Fibroblast of the conjunctiva (primary cell): Measurements from ENCODE around the gene MICALL2.

ENCODE experiments used
- DNase-seq: peaks from one replicate; pipeline ENCODE4 v3.0.0-alpha.2; 2010; ENCODE audit warnings: low read depth

The MICALL2 gene

DNA sequence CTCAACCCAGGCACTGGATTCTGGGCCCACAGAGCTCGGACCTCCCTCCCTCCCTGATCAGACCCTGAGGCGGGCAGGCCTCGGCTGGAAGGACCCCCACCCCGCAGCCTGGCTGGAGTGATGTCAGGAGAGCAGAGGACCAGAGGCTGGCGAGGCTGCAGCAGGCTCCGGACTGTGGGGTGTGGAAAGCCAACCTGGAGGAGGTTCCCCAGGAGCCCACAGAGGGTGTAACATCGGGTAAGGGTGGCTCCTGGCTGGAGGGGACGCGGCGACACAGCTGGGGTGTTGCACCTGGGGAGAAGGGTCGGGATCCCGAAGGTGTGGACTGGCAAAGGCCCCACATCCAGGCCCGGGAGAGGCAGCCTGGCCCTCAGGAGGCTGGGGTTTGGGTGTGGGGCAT lies 8.9 kb upstream of the MICALL2 start:
- no peak for DNase-seq

DNA sequence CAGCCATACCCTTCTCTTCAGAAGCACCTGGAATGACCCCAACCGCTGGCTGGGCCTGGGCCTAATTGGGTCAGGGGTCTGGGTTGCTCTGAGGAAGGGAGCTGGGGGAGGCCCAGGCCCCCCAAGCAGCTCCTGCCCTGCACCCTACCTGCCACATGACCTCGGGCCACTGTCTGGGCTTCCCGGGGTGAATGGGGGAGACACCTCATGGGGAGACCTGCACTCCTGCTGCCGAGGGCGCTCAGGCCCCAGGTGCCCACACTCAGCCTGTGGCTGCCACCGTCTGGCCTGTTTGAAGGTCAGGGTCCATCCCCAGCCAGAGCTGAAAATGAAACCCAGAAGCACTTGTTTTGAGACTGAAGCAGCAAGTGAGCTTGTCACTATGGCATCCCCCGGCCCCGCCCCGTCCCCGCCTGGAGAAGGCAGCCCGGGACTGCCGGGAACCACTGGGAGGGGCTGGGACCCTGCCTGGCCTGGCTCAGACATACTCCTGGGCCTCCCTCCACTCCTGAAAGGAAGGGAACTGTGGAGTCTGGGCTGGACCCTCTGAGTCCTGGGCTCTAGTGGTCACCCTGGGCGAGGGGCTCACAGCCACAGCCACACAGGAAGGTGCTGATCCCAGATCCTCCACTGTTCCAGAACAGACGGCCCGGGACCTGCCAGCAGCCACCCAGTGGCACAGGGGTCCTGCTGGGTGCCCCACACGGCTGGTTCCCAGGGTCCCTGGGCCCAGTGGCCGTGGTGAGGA lies 7.4 kb upstream of the MICALL2 start:
- peak; percentile 45 for DNase-seq

GRCh38 chr7:1464694-1465093 lies 5.4 kb upstream of the MICALL2 start:
- no peak for DNase-seq

DNA sequence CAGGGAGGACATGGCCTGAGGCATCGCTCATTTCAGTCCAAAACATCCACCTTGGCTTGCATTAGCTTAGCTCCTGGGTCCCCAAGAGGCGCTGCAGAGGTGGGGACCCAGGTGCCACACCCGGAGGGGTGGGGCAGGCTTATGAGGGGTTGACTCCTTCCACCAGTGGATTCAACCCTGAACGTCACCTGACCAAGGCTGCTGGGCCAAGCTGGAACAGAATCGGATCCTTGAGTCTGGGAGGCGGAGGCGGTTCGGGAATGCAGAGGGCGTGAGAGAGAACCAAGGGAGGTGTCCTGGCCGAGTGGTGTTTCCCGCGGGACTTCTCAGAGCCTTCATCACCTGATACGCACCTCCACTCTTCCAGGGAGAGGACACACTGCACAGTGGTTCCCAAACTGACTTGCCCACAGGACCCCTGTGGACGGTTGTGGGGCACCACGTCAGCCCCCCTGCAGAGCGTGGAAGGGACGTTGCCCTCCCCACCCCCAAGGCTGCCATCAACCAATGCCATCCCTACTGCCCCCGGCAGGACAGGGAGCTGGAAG lies 4.5 kb upstream of the MICALL2 start:
- DNase-seq, result no peak

DNA sequence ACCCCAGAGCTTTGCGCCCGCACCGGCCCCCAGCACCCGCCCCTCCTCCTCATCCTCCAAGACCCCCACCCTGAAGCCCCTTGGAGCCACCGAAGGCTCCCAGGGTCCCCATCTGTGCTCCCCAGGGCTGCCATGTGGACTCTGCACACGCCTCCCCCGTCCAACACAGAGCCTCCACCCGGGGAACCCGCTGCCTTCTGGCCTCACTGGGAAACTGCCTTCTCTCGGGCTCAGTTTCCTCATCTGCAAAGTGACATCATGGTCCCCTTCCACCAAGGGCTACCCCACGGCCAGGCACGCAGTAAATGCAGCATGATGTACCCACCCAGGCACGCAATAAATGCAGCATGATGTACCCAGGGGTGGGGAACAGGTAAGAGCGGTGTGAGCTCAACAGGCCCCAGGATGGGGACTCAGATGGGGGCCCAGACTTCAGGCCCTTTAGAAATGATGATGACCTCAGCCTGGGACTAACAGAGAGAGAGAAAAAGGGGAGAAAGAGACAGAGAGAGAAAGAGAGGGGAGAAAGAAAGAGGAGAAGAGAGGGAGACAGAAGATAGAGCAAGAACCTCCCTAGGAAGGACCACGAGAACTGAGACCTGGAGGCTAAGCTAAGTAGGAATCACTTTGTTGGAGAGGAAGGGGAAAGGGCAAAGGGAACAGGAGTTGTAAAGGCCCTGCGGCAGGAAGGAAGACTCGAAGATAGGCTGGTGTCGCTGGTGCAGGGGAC lies 2.5 kb upstream of the MICALL2 start:
- DNase-seq, result no peak

- no peak for DNase-seq
These were observed 1.8 kb upstream of the MICALL2 start for GRCh38 chr7:1460821-1461645.

GRCh38 chr7:1459920-1460820 lies 900 bp upstream of the MICALL2 start:
- DNase-seq, result no peak

GRCh38 chr7:1459512-1459892 lies 232 bp upstream of the MICALL2 start:
- DNase-seq, result peak; percentile 98

- DNase-seq, result no peak
These were observed 1.2 kb downstream of the MICALL2 start for GRCh38 chr7:1457949-1458682.

DNA sequence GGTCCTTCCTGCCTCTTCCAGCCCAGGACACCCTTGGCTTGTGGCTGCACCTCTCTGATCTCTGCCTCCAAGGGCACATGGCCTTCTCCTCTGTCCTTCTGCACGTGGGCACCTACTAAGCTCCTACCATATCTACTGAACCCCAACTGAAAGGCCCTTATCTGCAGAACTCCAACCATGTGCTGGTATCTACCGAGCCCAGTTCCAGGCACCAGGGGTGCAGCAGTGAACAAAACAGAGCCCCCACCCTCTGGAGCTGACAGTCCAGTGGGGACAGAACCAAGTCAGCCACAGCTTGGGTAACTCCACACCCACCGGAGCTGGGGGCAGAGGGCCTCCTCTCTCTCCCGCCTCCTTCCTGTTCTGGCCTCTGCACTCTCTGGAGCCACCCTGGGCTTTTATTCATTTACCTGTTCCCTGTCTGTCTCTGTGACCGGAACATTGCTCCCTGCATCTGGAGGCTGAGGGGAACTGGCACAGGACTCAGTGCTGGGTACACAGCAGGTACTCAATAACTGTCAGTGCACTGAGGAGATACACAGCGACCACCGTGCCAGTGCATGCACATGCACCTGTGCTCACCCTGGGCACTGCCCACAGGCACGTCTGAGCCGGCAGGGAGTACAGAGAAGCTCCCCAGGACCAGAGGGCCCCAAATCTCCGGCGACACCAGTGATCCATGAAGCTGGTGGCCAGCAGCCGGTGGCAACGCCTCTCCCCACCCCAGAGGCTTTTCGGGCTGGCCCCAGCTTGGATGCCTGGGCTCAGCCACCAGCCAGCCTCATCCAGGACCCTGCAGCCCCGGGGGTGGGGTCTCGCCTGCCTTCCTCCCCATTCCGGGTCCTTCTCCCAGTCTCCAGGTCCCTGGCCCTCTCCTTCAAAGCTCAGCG lies 2.0 kb downstream of the MICALL2 start:
- no peak for DNase-seq

DNA sequence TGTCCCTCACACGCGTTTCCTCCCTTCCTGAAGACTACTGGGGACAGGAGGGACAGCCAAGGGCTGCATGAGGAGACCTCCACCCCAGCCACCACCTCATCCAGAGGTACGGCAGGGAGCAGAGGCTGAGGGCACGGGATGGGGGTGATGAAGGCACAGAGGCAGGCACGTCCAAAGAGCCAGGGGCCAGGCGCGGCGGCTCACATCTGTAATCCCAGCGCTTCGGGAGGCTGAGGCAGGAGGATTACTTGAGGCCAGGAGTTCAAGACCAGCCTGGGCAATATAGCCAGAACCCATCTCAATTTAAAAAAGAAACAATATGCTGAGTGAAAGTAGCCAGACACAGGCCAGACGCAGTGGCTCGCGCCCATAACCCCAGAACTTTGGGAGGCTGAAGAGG lies 3.3 kb downstream of the MICALL2 start:
- no peak for DNase-seq

DNA sequence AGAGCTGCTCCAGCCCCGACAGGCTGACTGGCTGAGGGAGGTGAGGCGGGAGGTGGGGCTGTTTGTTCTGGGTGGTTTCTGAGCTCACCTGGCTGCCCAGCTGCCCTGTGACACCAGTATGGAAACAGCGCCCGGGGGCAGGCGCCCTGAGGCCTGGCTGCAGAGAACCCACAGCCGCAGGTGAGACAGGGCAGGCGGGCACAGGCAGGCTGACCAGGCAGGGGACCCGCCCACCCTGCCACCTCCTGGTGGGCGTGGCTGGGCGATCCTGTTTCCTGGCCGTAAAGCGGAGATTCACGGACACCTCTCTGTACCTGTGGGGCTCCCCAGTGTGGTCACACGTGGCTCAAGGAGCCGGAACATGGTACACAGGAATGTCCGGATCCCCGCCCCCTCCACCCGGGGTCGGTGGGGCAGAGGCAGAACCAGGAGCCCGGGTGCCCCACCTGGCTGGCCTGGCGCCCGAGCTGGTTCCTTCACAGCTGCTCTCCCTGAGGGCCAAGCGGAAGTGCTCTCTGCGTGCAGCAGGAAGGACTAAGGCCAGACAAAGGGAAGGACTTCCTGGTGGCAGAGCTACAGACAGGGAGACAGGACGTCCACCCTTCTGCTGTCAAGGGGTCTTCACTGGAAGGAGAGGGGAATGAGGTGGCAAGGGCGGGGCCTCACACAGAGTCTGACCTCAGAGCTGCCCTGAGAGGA lies 3.9 kb downstream of the MICALL2 start:
- DNase-seq, result no peak

DNA sequence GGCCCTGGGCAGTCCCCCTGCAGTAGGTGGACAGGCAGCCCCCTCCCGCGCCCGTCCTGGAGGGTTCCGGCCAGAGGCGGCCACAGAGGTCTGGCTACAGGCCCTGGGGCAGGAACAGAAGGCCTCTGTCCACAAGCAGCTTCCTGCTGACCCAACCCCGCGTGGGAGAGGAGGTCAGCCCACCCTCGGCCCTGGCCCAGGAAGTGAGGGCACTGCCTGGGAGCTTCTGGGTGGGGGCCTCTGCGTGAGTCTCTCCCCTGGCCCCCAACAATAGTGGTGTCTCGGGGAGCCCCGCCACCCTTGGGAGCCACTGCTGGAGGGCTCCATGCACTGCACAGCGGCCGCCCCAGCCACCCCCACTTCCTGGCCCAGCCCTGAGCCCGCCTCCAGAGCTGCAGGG lies 4.7 kb downstream of the MICALL2 start:
- DNase-seq, result no peak

GRCh38 chr7:1452205-1452604 lies 7.1 kb downstream of the MICALL2 start:
- no peak for DNase-seq

DNA sequence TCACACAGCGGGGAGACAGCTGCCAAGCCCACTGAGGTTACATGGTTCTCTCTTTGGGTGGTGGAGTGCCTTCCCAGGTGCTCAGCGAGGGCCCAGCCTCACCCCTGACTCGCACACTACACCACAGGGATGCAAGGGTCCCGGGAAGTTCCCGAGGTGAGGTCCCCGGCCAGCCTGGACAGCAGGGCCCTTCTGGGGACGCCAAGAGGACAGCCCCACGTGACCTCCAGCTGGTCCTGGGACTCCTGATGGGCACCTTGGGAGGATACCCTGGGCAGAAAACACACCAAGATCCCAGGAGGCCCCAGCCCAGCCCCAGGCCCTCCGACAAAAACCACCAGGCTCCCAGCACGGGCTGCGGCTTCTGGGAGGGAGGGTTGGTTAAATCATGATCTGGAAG lies 8.3 kb downstream of the MICALL2 start:
- no peak for DNase-seq

GRCh38 chr7:1450431-1450830 lies 8.8 kb downstream of the MICALL2 start:
- DNase-seq, result no peak

DNA sequence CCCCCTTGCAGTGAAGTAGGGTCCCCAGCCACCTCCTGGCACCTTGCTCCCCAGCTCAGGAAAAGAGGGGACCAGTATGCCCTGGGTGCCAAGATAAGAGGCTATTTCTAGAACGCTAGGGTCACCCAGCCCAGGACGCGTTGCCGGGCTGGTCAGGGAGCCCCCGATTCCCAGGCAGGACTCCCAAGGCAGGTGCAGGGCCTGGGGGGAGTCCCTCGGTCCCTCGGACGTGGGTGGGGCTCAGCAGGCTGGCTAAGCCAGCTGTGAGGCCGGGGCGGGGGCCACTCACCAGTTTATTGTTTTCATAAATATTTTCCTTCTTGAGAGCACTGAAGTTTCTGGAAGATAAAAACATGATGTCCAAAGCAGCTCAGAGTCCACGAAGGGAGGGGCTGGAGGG lies 9.3 kb downstream of the MICALL2 start:
- DNase-seq, result no peak

DNA sequence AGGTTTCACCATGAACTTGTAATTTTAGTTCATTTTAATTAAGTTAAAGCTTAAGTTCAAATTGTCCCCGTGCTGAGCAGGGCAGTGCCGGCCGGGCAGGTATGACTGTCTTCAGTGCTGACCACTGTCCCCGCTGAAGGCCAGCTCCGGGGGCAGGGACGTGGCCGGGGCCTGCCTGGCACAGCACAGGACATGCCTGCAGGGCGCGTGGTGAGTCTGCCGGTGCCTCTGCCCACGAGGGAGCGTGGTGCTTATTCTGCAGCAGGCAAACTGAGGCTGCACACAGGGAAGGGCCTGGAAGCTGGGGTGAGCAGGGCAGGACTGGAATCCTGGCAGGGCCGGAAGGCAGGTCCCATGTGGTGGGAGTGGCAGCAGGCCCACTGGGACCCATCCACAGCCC lies 9.8 kb downstream of the MICALL2 start:
- no peak for DNase-seq

DNA sequence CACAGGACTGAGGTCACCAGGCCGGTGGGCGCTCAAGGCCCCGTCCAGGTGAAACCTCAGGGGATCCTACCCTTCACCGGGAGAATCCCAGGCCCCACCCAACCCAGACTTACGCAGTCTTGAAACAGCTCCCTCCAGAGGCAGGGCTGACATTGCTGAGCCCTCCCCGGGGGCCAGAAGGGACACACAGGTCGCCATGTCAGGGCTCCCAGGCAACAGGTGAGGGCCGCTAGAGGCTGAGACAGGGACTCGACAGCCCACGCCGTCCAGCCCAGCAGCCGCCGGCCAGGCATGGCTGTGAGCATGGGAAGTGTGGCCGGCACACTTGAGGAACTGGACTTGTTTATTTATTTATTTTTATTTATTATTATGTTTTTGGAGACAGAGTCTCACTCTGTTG lies 10.3 kb downstream of the MICALL2 start:
- no peak for DNase-seq
